ENCODE measurements around the gene POPDC2.

The POPDC2 gene

GRCh38 chr3:119669906-119670570 lies 9.6 kb upstream of the POPDC2 start:
- no peak for DNase-seq (ENCODE audit: low spot score)
- no peak for TF ChIP-seq CTCF (IDR thresholded peaks at IDR 0.05; ENCODE audit: extremely low read depth, insufficient read depth, missing control alignments)
- in situ Hi-C loops (cut with MboI; ENCODE audit: low pct_unique_long_range_greater_than_20kb, low sequenced_read_pairs, unreplicated experiment): no loop called here

- DNase-seq (ENCODE audit: low spot score): no peak
- no peak for TF ChIP-seq CTCF (IDR thresholded peaks at IDR 0.05; ENCODE audit: extremely low read depth, insufficient read depth, missing control alignments)
- in situ Hi-C loops (cut with MboI; ENCODE audit: low pct_unique_long_range_greater_than_20kb, low sequenced_read_pairs, unreplicated experiment): no loop called here
These were observed 5.7 kb upstream of the POPDC2 start for GRCh38 chr3:119665954-119666559.

GRCh38 chr3:119664850-119665379 lies 4.5 kb upstream of the POPDC2 start:
- TF ChIP-seq CTCF (IDR thresholded peaks at IDR 0.05; ENCODE audit: extremely low read depth, insufficient read depth, missing control alignments): no peak

GRCh38 chr3:119664370-119664769 lies 4.0 kb upstream of the POPDC2 start:
- TF ChIP-seq CTCF (IDR thresholded peaks at IDR 0.05; ENCODE audit: extremely low read depth, insufficient read depth, missing control alignments): no peak
- no peak for DNase-seq (ENCODE audit: low spot score)
- in situ Hi-C loops (cut with MboI; ENCODE audit: low pct_unique_long_range_greater_than_20kb, low sequenced_read_pairs, unreplicated experiment): no loop called here

More at GRCh38 chr3:119664850-119665379, 4.5 kb upstream of the POPDC2 start:
- DNase-seq (ENCODE audit: low spot score): no peak
- in situ Hi-C loops (cut with MboI; ENCODE audit: low pct_unique_long_range_greater_than_20kb, low sequenced_read_pairs, unreplicated experiment): no loop called here

DNA sequence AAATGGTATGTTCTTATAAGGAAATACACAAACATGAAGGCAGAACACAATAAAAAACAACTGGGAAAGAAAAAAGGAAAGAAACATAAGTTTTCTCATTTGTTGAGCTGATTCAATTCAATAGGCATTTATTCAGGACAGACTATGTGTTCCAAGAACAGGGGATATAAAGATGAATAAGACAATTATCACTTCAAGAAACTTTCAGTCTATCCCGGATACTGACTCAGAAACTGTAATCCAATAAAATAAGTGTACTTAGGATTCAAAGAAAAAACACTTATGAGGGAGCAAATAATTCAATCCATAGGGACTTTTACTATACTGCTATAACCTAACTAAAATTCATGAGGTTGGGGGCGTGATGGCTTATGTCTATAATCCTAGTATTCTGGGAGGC lies 3.5 kb upstream of the POPDC2 start:
- TF ChIP-seq CTCF (IDR thresholded peaks at IDR 0.05; ENCODE audit: extremely low read depth, insufficient read depth, missing control alignments): no peak
- in situ Hi-C loops (cut with MboI; ENCODE audit: low pct_unique_long_range_greater_than_20kb, low sequenced_read_pairs, unreplicated experiment): no loop called here
- DNase-seq (ENCODE audit: low spot score): no peak

GRCh38 chr3:119662604-119663373 lies 2.4 kb upstream of the POPDC2 start:
- no peak for DNase-seq (ENCODE audit: low spot score)
- TF ChIP-seq CTCF (IDR thresholded peaks at IDR 0.05; ENCODE audit: extremely low read depth, insufficient read depth, missing control alignments): no peak
- in situ Hi-C loops (cut with MboI; ENCODE audit: low pct_unique_long_range_greater_than_20kb, low sequenced_read_pairs, unreplicated experiment): no loop called here

Data from GM13977 (cell line).